Bronchial epithelial cell (primary cell): ENCODE data around the gene KIAA1671. TPM values are rescaled to one million over a fixed set of nuclear protein-coding genes. Genes with fewer than 3 reads are reported as not detected.

Experiments
- DNase-seq: peaks from one replicate; pipeline ENCODE4 v3.0.0-alpha.2; 2010; ENCODE audit warnings: low read depth
- FAIRE-seq: peaks from 2 replicates; lab custom pipeline; 2011; peaks lifted over from hg19 to GRCh38; lab: Jason Lieb, UNC
- H3K27me3 ChIP-seq: 2 replicates; pipeline ENCODE4 v1.5.1; 2011; ENCODE audit warnings: low read length; ENCODE audit not compliant: control insufficient read depth, insufficient read depth
- H3K36me3 ChIP-seq: 2 replicates; pipeline ENCODE4 v1.5.1; 2011; ENCODE audit warnings: low read length; ENCODE audit not compliant: control insufficient read depth, insufficient read depth
- H3K4me3 ChIP-seq: 2 replicates; pipeline ENCODE4 v1.5.1; 2011; ENCODE audit warnings: mild to moderate bottlenecking, low read depth, low read length, control low read depth
- CTCF ChIP-seq: IDR thresholded peaks from 2 replicates; pipeline ENCODE4 v1.5.1; 2011; ENCODE audit warnings: mild to moderate bottlenecking, moderate library complexity, low read length, control low read depth, inconsistent platforms; ENCODE audit not compliant: insufficient read depth, severe bottlenecking
- total RNA-seq: library from RNA; depleted of rRNA; stranded (reverse); fragments of >200 nt; gene quantifications from 2 replicates; pipeline ENCODE4 v1.2.1, GENCODE V29; 2014

Gene KIAA1671
- total RNA-seq, 1 donor from 2014 or later = 14.7 TPM

GRCh38 chr22:25077964-25078363 lies 125.4 kb downstream of the KIAA1671 start:
- Histone ChIP-seq H3K4me3 (no peak overlapping the region), H3K36me3 (peaks cover under 1% of the 10 kb centered on the region), H3K27me3 (no peaks in the 10 kb centered on the region)
- TF ChIP-seq CTCF = no peak
- DNase-seq (no peak), FAIRE-seq (no peak)

GRCh38 chr22:25078591-25078990 lies 126.1 kb downstream of the KIAA1671 start:
- FAIRE-seq (no peak), DNase-seq (no peak)
- Histone ChIP-seq H3K4me3 (no peak overlapping the region), H3K27me3 (no peaks in the 10 kb centered on the region), H3K36me3 (no peaks in the 10 kb centered on the region)
- no peak for TF ChIP-seq CTCF

GRCh38 chr22:25080855-25081254 lies 128.3 kb downstream of the KIAA1671 start:
- Histone ChIP-seq H3K27me3 (no peaks in the 10 kb centered on the region), H3K36me3 (no peaks in the 10 kb centered on the region), H3K4me3 (no peak overlapping the region)
- no peak for TF ChIP-seq CTCF
- FAIRE-seq = no peak
- DNase-seq = no peak

GRCh38 chr22:25081409-25081824 lies 128.9 kb downstream of the KIAA1671 start:
- no peak for FAIRE-seq
- peak; percentile 30 for DNase-seq

GRCh38 chr22:25082096-25082495 lies 129.6 kb downstream of the KIAA1671 start:
- TF ChIP-seq CTCF = no peak

More at GRCh38 chr22:25081409-25081824, 128.9 kb downstream of the KIAA1671 start:
- Histone ChIP-seq H3K27me3 (no peaks in the 10 kb centered on the region), H3K4me3 (no peak overlapping the region), H3K36me3 (no peaks in the 10 kb centered on the region)
- TF ChIP-seq CTCF = peak; percentile 59

GRCh38 chr22:25083056-25083806 lies 130.7 kb downstream of the KIAA1671 start:
- DNase-seq = no peak
- FAIRE-seq = no peak
- no peak overlapping the region for H3K4me3 ChIP-seq
- no peak for TF ChIP-seq CTCF
- H3K36me3 ChIP-seq = no peaks in the 10 kb centered on the region
- no peaks in the 10 kb centered on the region for H3K27me3 ChIP-seq

More at GRCh38 chr22:25082096-25082495, 129.6 kb downstream of the KIAA1671 start:
- DNase-seq = no peak
- Histone ChIP-seq H3K27me3 (no peaks in the 10 kb centered on the region), H3K36me3 (no peaks in the 10 kb centered on the region), H3K4me3 (no peak overlapping the region)
- FAIRE-seq = no peak
